ENCODE measurements around the gene HSPA1A.
"Not testable (repeated sequence)": the region's sequence is repeated elsewhere in the genome, so short reads cannot be mapped to it uniquely, and the experiment has no call there.

The HSPA1A gene

GRCh38 chr6:31781244-31782125, 33.9 kb upstream of the HSPA1A start:
- DNase-seq = no peak

DNA sequence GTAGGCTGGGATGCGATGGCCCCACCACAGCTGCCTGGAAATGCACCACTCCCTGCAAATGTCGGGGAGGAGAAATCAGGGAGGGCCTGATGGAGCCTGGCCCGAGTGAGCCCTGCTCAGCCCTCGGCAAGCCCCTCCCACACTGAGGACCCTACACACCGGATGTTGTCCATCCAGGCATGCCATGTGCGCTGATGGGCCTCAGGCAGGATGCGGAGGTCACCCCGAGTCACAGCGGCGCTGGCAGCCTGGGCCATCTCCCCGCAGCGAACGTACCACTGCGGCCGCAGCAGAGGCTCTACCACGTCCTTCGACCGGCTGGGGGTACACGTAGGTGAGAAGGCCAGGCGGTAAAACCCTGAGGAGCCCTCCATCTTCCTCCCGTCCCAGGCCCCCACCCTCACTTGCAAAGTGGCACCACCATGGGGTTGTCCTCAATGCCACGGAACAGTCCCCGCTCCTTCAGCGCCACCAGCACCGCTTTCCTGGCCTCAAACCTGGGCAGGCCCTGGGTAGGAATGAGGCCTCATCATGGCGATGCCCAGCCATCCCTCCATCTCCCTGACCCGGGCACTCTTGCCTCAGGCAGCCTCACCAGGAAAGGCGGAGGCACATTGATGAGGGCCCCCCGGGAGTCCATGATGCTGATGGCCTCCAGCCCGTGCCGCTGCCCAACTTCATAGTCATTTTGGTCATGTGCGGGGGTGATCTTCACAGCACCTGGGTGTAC, 33.1 kb upstream of the HSPA1A start:
- DNase-seq = no peak

DNA sequence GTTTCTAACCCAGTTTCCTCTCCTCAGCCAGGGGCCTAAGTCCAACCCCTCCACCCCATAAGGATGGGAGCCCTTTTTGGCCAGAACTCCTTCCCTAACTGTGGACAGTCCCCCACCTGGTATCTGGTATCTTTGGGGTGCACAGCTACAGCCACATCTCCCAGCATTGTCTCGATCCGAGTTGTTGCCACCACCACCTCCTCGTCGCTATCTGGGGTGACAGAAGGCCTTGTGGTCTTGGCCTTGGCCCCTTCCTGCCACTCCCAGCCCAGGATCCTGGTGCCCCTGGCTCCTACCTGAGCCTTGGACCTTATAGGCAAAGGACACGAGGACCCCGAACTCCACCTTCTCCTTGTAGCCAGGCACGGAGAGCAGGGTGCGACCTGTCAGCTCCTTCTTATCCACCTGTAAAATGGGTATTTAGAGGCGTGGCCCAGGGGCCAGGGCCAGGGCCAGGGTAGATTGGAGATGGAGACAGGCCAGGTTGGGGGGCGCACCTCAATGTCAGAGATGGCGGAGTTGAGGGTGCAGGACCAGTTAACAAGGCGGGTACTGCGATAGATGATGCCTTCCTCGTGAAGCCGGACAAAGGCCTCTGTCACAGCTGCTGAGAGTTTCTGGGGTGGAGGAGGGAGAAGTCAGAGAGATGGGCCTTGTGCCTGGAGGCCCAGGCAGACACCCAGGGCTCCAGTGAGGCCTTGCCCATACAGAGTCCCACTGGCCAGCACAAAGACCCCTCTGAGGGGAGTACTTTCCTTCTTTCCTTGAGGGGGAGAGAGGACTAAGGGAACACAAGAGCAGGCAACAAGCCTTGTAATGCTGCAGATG, 31.0 kb upstream of the HSPA1A start:
- DNase-seq = peak; percentile 41

DNA sequence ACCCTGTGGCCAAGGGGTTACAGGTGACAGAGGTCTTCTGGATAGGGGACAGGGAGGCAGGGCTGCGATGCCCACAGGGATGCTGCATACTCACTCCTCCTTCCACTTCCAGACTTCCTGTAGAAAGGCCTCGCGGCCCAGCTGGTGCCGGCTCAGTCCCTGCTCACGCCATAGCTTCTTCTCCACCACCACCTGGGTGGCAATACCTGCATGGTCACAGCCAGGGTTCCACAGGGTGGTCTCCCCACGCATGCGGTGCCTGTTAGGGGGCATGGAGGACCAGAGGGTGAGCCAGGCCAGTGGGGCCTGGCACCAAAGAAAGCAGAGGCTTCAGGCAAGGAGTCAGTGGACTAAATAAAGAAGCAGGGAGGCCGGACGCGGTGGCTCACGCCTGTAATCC, 29.9 kb upstream of the HSPA1A start:
- DNase-seq = no peak

DNA sequence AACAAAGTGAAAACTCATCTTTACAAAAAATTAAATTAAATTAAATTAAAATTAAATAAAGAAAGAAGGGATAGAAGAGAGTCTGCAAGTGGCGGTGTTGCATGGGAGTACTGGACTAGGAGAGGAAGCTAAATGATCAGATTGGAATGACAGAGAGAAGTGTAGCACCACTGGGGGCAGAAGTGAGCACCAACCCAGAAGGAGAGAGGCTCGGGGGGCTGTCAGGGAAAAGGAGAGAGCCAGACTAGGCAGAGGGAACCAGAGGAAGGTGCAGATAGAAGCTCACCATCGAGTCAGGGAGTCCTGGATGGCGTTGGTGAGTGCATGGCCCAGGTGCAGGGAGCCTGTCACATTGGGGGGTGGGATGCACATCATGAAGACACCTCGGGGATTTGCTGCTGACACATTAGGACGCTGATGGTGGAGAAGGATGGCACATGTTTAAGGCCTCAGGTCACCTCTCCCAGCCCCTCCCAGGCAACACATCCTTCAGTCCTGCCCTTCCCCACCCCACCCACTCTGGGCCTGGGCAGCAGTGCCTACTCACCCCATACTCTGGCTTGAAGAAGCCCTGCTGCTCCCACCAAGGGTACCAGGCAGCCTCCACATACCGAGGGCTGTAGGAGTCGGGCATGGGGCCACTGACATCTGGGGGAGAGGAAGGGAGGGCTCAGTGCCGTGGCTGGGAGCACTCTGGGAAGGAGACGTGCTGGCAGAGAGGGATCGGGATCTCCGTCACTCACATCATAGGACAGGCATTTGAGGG, 23.8 kb upstream of the HSPA1A start:
- DNase-seq = peak; percentile 69

DNA sequence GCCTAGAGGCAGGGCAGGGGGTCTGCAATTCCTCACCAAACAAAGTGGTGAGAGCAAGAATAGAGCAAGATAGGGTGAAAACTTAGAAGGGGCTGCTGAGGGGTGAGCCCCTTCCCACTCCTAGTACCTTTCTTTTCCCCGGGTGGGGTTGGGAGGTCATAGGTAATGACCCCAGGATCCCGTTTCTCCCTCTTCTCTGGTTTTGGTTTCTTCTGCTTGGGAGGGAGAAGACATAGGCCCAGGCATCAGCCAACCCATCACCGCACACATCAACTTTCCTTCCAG, 23.3 kb upstream of the HSPA1A start:
- DNase-seq = no peak

DNA sequence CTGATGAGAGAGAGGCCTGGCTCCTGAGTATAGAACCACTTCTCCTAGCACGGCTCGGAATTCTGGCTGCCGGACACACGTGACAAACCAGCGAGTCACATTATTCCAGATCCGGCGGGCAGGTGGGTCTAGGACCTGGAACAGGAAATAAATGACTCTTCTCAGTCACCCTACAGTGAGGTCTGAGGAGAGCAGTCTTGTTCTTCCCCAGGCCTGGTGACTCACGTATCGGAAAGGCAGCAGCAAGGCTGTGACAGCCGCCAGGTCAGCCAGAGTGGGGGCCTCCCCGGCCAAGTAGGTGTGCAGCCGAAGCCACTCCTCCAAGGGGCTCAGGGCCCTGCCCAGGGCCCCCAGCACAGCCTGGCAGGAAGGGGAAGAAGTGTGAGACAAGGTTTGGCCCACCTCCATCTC, 22.6 kb upstream of the HSPA1A start:
- no peak for DNase-seq

DNA sequence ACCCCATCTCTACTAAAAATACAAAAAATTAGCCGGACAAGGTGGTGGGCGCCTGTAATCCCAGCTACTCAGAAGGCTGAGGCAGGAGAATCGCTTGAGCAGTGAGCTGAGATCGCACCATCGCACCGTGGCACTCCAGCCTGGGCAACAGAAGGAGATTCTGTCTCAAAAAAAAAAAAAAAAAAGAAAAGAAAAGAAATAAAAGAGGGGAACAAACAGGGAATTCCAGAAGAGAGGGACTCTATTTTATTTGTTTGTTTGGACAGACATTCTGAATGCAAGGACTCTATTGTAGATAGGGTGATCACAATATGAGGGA, 21.5 kb upstream of the HSPA1A start:
- DNase-seq = not testable (repeated sequence)

GRCh38 chr6:31794294-31794865, 21.0 kb upstream of the HSPA1A start:
- DNase-seq = peak; percentile 60

DNA sequence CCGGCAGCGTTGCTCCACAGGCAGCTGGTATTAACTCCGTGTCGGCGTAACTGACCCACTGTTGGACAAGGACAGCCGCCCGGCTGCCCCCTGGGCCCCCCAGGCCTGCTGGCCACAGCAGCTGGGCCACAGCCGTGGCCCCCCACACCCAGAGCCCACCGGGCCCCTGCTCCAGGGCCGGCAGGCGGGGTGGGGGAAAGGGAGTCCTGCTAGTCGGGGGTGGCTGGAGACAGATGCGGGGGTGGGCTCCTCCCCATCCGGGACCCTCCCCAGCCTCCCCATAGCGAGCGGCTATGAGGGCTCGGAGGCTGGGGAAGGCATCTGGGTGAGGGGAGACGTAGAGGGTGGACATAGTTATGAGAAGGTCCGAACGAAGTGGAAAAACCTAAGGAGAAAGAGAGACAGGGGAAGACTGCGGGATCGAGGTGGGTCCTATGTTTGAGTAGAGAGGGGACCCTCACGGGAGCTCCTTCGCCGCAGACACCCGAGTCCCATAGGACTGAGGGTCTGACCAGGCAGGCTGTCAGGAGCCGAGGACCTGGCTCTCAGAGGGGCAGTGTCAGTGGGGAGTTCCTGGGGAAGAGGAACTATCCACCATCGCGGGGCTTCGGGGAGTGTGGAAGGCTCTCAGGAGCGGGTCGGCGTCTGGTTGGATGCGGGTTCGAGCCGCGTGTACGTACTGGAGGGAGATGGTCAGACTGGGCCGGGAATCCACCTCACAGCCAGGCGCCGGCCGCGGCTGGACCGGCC, 20.3 kb upstream of the HSPA1A start:
- no peak for DNase-seq

DNA sequence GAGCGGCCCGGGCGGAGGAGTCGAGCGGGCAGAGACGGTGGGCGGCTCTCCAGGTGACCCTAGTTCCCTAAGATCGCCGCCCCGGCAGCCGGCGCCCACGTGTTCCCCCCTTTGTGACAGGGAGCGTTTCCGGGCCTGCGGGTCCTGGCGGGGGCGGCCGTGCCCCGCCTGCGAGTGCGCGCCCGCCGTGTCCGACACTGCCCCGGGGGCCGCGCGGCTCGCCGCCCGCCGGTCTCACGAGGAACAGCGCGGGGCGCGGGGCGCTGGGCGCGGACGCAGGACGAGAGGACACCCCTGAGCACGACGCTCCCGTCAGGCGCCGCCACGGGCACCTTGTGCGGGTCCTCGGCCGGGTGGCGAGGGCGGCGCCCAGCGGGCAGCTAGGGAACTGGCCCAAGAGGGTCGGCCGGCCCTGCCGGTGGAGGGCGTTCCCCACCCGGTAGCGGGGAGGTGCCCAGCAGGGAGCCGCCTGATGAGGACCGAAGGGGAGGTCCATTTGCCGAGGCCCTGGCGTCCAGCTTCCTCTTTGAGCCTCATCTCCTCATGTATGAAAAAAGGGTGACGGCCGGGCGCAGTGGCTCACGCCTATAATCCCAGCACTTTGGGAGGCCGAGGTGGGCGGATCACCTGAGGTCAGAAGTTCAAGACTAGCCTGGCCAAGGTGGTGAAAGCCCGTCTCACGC, 19.6 kb upstream of the HSPA1A start, which contains the start of gene VARS1:
TSS of gene VARS1 (minus strand) at position 137 of the 683 bp plus-strand sequence. CDS start 535 bp downstream, outside the sequence.
- peak; percentile 91 for DNase-seq

- DNase-seq = no peak
Measured at GRCh38 chr6:31796993-31797385, 18.4 kb upstream of the HSPA1A start.

DNA sequence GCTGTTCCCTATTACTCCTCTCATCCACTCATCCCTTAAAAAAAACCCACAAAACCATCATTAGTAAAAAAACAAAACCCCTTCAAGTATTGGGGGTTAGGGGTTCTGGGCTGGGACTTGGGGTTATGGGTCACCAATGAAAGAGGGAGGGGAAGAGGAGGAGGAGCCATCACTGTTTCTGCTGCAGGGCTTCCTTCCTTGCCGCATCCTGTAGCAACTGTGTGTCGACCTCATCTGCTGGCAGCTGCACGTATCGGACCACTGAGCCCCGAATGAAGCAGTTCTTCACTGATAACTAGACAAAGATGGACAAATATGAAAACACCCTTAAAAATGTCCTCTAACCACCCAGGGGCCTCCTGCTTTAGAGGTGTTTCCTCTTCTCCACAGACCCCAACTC, 17.8 kb upstream of the HSPA1A start:
- no peak for DNase-seq

- DNase-seq = no peak
Measured at GRCh38 chr6:31799781-31800180, 15.6 kb upstream of the HSPA1A start.

DNA sequence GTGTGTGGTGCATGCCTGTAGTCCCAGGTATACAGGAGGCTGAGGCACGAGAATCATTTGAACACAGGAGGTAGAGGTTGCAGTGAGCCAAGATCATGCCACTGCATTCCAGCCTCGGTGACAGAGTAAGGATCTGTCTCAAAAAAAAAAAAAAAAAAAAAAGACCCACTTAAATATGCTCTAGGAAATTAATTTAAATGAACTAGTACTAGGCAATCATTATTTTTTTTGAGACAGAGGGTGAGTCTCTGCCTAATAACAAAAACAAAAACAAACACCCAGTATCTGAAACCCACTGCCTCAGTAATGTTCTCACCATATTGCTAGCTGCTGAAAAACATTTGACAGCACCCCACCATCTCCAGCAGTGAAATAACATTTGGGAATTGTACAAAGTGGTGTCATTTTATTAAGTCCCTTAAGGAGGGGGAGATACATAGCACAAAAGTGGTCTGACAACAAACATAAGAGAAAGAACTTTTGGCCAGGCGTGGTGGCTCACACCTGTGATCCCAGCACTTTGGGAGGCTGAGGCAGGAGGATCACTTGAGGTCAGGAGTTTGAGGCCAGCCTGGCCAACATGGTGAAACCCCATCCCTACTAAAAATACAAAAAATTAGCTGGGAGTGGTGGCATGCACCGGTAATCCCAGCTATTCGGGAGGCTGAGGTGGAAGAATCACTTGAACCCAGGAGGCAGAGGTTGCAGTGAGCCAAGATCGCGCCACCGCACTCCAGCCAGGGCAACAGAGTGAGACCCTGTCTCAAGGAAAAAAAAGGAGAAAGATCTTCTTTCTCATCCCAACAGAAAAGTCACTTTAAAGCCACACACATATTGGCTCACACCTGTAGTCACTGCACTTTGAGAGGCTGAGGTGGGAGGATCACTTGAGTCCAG, 14.1 kb upstream of the HSPA1A start:
- DNase-seq = not testable (repeated sequence)

DNA sequence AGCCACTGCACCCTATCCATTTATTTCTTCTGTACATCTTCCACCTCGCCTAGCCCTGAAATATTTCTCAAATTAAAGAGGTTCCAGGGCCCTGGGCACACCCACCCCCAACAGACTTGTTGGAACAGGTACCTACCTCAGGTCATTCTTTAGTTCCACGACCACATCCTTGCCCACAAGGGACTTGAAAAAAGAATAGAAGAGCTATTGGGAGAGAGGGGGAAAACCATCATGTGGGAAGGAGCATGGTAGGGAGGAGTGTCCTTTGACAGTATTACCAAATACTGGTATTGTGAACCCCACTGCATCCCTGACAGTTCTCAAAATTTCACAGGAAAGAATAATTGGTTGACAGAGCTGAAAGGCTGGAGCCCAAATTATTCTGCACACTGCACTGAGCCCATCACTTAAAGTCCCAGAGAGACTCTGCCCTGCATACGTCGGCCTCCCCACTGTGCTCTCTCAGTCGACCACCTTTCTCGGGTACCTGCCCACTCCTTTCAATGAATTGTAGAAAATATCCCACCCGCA, 9.3 kb upstream of the HSPA1A start:
- no peak for DNase-seq

- DNase-seq = peak; percentile 97
Measured at GRCh38 chr6:31806470-31807272, 8.7 kb upstream of the HSPA1A start, which contains the start of gene LSM2. Gene LSM2 (minus strand): TSS chr6:31806966. CDS start chr6:31806757, 209 bp downstream.

DNA sequence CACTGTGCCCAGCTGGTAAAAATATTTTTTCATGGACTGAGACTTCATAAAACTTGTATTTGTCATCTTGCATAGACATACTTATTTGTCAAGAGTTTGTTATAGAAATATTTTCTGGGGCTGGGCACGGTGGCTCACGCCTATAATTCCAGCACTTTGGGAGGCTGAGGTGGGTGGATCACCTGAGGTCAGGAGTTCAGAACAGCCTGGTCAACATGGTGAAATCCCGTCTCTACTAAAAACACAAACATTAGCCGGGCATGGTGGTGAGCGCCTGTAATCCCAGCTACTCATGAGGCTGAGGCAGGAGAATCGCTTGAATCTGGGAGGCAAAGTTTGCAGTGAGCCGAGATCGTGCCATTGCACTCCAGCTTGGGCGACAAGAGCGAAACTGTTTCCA, 6.7 kb upstream of the HSPA1A start:
- DNase-seq = not testable (repeated sequence)

DNA sequence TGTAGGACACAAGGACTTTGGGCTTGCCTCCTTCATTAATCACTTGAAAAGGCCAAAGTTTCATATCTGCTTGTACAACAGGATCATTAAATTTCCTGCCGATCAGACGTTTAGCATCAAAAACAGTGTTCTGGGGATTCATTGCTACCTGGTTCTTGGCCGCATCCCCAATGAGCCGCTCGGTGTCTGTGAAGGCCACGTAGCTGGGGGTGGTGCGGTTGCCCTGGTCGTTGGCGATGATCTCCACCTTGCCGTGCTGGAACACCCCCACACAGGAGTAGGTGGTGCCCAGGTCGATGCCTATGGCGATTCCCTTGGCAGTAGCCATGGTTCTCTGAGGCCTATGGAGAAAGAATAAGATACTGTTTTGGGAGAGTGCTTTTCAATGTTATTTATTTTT, 3.7 kb upstream of the HSPA1A start:
- DNase-seq = no peak

All from hematopoietic multipotent progenitor cell treated with erythropoietin and hydrocortisone succinate and interleukin-3 and kit ligand, for 8 days (in vitro differentiated cells).